NCI-H187 (cell line): ENCODE results near the gene ESPNL.
A peak's percentile ranks its signal among the peaks of the same experiment; 100 is the strongest.

Experiments
- DNase-seq, 2 experiments: peaks; one replicate each; lab custom pipeline; 2025; lab: John Stamatoyannopoulos, UW

Gene ESPNL

GRCh38 chr2:238171575-238172187, 71.5 kb downstream of the ESPNL start:
- no peak for DNase-seq

GRCh38 chr2:238172439-238172838, 72.3 kb downstream of the ESPNL start:
- no peak for DNase-seq

- no peak for DNase-seq
Observed at GRCh38 chr2:238173692-238174091, 73.6 kb downstream of the ESPNL start.

GRCh38 chr2:238174291-238174690, 74.2 kb downstream of the ESPNL start:
- DNase-seq = no peak

- DNase-seq = peak in 1 of 2 experiments; percentile 36
Observed at GRCh38 chr2:238174701-238175100, 74.6 kb downstream of the ESPNL start.

GRCh38 chr2:238176613-238177012, 76.5 kb downstream of the ESPNL start:
- DNase-seq = no peak

- no peak for DNase-seq
Observed at GRCh38 chr2:238180554-238180953, 80.4 kb downstream of the ESPNL start.

GRCh38 chr2:238182362-238182761, 82.2 kb downstream of the ESPNL start:
- no peak for DNase-seq
